Activated naive CD4-positive, alpha-beta T cell treated with Interleukin-2 at 50 U/mL for 16 hours (primary cell): ENCODE measurements around the gene MT1M.
A peak's percentile ranks its signal among the peaks of the same experiment; 100 is the strongest.

ENCODE experiments used
- DNase-seq: peaks from one replicate; pipeline ENCODE4 v3.0.0-alpha.2; 2020

Gene MT1M

DNA sequence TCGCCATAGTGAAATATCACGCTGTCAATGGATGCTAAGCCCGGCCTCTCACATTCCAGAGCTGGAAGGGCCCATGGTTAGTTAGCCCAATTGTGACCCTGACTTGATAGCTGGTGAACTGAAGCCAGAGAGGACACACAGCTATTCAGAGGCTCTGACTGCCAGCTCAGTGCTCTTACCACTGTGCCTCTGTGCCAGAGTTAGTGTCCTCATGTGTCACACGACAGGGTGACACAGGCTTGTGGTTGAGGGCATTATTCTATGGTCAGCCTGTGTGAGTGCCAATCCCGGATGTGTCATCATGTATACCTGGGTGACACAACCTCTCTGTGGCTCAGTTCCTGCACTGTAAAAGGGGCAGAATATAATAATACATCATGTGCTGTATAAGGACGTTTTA, 47.4 kb downstream of the MT1M start:
- DNase-seq = no peak

DNA sequence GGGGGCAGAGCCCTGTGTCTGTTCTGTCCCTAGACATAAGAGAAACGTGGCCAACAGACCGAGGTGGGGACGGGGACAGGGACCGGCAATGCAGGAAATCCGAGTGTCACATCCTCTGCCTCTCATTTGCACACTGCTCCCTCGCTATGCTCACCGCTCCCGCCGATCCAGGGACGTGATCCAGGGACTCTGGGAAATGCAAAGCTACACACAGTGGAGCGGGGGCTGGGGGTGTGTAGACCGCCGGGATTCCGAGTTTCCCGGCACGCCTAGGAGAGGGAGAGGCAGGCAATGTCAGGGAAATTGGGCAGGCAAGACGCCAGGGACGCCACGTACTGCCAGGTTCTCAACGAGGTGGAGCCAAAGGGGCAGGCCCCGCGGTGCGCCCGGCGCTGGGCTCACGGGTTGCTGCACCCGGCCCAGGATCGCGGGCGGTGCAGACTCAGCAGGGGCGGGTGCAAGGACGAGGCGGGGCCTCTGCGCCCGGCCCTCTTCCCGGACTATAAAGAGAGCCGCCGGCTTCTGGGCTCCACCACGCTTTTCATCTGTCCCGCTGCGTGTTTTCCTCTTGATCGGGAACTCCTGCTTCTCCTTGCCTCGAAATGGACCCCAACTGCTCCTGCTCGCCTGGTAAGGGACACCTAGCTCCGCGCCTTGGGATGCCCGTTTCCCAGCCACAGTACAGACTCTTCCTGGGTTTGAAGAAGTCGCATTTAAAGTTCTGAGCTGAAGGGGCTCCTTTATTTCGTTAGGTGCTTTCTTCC, 49.7 kb downstream of the MT1M start, which contains the start of gene MT1X:
Gene MT1X (plus strand): TSS at position 532 of the 764 bp plus-strand sequence. CDS start 71 bp downstream, at position 603.
- peak; percentile 90 for DNase-seq

DNA sequence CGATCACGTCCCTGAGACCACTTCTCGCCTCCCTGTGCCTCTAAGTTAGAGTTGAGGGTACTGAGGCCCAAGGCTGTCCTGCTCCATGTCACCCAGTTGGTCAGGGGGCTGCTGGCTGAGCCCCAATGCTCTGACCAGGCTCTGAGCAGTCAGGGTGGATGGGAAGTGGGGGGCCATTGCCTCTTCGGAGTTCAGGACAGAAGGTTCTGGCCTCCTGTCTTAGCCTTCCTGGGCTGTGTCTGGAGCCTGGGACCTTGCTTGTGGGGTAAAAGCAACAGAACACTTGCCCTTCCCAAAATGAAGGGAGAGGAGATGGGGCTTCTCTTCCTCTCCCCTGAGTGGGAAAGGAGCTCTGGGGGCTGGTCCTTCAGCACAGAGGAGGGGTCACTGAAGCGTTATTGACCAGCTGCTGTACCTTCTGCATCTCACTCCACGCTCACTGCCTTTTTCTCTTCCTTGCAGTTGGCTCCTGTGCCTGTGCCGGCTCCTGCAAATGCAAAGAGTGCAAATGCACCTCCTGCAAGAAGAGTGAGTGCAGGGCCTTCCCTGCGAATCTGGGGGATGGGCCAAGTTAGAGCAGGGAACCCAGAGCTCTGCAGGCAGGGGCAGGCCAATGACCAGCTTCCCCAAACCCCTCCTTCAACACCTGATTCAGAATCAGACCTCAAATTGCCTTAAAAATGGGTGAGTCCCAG, 50.4 kb downstream of the MT1M start:
- peak; percentile 20 for DNase-seq
